ENCODE data around the gene KCTD7.

- TF ChIP-seq, protein P1, sequence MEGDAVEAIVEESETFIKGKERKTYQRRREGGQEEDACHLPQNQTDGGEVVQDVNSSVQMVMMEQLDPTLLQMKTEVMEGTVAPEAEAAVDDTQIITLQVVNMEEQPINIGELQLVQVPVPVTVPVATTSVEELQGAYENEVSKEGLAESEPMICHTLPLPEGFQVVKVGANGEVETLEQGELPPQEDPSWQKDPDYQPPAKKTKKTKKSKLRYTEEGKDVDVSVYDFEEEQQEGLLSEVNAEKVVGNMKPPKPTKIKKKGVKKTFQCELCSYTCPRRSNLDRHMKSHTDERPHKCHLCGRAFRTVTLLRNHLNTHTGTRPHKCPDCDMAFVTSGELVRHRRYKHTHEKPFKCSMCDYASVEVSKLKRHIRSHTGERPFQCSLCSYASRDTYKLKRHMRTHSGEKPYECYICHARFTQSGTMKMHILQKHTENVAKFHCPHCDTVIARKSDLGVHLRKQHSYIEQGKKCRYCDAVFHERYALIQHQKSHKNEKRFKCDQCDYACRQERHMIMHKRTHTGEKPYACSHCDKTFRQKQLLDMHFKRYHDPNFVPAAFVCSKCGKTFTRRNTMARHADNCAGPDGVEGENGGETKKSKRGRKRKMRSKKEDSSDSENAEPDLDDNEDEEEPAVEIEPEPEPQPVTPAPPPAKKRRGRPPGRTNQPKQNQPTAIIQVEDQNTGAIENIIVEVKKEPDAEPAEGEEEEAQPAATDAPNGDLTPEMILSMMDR (IDR thresholded peaks at IDR 0.05) = no peak
- no peak for TF ChIP-seq POLR2A (IDR thresholded peaks at IDR 0.05)
- no peak for TF ChIP-seq POLR2AphosphoS5 (IDR thresholded peaks at IDR 0.05)
These were observed 6.1 kb downstream of the KCTD7 start for GRCh38 chr7:66634816-66635215.

Measured in prostate gland (tissue), 2 donors.